Type B pancreatic cell (in vitro differentiated cells): ENCODE data around the gene COP1. TPM values are rescaled to one million over a fixed set of nuclear protein-coding genes. Genes with fewer than 3 reads are reported as not detected.
"Not testable (repeated sequence)": the region's sequence is repeated elsewhere in the genome, so short reads cannot be mapped to it uniquely, and the experiment has no call there.

Source experiments
- DNase-seq: peaks from one replicate; pipeline ENCODE4 v3.0.0; 2021; ENCODE audit warnings: mixed read lengths; ENCODE audit not compliant: unreplicated experiment; ENCODE audit errors: extremely low spot score
- H3K27ac Mint-ChIP-seq: 2 replicates; pipeline ENCODE4 v1.8.0; 2021; ENCODE audit warnings: mild to moderate bottlenecking, mixed read lengths
- H3K27me3 Mint-ChIP-seq: 2 replicates; pipeline ENCODE4 v1.8.0; 2021; ENCODE audit warnings: mixed read lengths
- H3K36me3 Mint-ChIP-seq: 2 replicates; pipeline ENCODE4 v1.8.0; 2021; ENCODE audit warnings: mixed read lengths
- H3K4me1 Mint-ChIP-seq: one replicate; pipeline ENCODE4 v1.8.0; 2021; ENCODE audit warnings: mixed read lengths; ENCODE audit not compliant: unreplicated experiment
- H3K4me3 Mint-ChIP-seq: 2 replicates; pipeline ENCODE4 v1.8.0; 2021; ENCODE audit warnings: mild to moderate bottlenecking, mixed read lengths
- H3K9me3 Mint-ChIP-seq: 2 replicates; pipeline ENCODE4 v1.8.0; 2021; ENCODE audit warnings: mixed read lengths
- total RNA-seq: library from RNA; stranded (reverse); gene quantifications from 2 replicates; pipeline ENCODE4 v1.2.1, GENCODE V29; 2021; ENCODE audit warnings: low replicate concordance
- TF ChIP-seq, protein P1 (sequence below): fragments of 200-600 bp; sonication (generic); conservative IDR thresholded peaks from 2 replicates; pipeline ENCODE4 v1.5.0; 2021; ENCODE audit warnings: antibody characterized with exemption, mild to moderate bottlenecking

Gene COP1
- total RNA-seq, 1 donor from 2014 or later = 43.9 TPM

GRCh38 chr1:176033474-176033873 lies 173.6 kb downstream of the COP1 start:
- Mint-ChIP-seq H3K4me1 (no peaks in the 10 kb centered on the region), H3K27me3 (no peaks in the 10 kb centered on the region), H3K27ac (no peak overlapping the region), H3K9me3 (no peaks in the 10 kb centered on the region), H3K36me3 (peaks cover 12% of the 10 kb centered on the region), H3K4me3 (no peak overlapping the region)
- TF ChIP-seq, protein P1, sequence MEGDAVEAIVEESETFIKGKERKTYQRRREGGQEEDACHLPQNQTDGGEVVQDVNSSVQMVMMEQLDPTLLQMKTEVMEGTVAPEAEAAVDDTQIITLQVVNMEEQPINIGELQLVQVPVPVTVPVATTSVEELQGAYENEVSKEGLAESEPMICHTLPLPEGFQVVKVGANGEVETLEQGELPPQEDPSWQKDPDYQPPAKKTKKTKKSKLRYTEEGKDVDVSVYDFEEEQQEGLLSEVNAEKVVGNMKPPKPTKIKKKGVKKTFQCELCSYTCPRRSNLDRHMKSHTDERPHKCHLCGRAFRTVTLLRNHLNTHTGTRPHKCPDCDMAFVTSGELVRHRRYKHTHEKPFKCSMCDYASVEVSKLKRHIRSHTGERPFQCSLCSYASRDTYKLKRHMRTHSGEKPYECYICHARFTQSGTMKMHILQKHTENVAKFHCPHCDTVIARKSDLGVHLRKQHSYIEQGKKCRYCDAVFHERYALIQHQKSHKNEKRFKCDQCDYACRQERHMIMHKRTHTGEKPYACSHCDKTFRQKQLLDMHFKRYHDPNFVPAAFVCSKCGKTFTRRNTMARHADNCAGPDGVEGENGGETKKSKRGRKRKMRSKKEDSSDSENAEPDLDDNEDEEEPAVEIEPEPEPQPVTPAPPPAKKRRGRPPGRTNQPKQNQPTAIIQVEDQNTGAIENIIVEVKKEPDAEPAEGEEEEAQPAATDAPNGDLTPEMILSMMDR = no peak
- no peak for DNase-seq

GRCh38 chr1:176032040-176032645 lies 174.9 kb downstream of the COP1 start:
- no peaks in the 10 kb centered on the region for H3K4me1 Mint-ChIP-seq

DNA sequence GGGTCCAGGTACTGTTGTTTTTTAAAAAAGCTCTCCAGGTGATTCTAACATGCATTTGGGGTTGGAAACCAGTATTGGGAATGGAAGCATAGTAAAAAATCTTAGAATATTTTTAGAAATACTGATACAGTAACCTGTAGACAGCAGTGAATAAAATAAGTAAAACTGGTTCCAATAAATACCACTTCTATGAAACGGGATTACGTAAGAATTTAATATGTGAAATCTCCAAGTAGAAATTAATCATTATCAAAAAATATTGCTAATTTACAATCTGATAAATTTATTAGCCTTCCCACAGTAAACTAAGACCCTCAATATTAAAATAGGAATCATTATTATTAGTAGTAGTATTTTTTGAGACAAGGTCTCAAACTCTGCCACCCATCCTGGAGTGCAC lies 177.5 kb downstream of the COP1 start:
- Mint-ChIP-seq H3K27ac (no peak overlapping the region), H3K9me3 (no peaks in the 10 kb centered on the region), H3K36me3 (peaks cover 14% of the 10 kb centered on the region), H3K27me3 (no peaks in the 10 kb centered on the region), H3K4me1 (no peaks in the 10 kb centered on the region), H3K4me3 (no peak overlapping the region)
- TF ChIP-seq, protein P1 = no peak
- DNase-seq = no peak

More at GRCh38 chr1:176032040-176032645, 174.9 kb downstream of the COP1 start:
- Mint-ChIP-seq H3K27me3 (no peaks in the 10 kb centered on the region), H3K4me3 (no peak overlapping the region), H3K36me3 (peaks cover 13% of the 10 kb centered on the region), H3K9me3 (no peaks in the 10 kb centered on the region), H3K27ac (no peak overlapping the region)
- no peak for DNase-seq
- TF ChIP-seq, protein P1 = no peak

DNA sequence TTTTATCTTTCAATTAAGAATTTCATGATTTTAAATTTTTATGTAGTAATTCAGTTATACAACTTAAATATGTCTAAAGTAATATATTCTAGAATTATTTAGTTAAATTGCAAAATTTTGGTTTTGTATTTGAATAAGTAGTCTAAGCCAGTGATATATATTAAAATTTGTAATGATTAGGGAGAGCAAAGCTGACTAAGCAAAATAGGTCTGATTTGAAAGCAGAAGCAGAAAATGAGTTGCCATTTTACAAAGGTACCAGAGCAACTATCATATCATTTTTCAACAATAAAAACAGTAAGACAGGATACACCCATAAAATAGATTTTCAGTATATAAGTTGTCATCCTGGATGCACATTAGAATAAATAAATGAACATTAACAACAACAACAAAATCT lies 177.9 kb downstream of the COP1 start:
- Mint-ChIP-seq H3K27ac (no peak overlapping the region), H3K4me1 (no peaks in the 10 kb centered on the region), H3K9me3 (no peaks in the 10 kb centered on the region), H3K36me3 (peaks cover 18% of the 10 kb centered on the region), H3K4me3 (no peak overlapping the region), H3K27me3 (no peaks in the 10 kb centered on the region)
- no peak for DNase-seq
- TF ChIP-seq, protein P1 = no peak

DNA sequence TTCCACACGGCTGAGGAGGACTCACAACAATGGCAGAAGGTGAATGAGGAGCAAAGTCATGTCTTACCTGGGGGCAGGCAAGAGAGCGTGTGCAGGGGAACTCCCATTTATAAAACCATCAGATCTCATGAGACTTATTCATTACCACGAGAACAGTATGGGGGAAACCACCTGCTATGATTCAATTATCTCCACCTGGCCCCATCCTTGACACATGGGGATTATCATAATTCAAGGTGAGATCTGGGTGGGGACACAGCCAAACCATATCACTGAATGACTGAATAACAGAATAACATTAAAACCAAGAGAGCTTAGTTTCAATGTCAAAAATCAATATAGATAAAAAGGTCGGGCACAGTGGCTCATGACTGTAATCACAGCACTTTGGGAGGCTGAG lies 179.2 kb downstream of the COP1 start:
- H3K27me3 Mint-ChIP-seq, DNase-seq, H3K4me3 Mint-ChIP-seq, H3K9me3 Mint-ChIP-seq, H3K27ac Mint-ChIP-seq, H3K4me1 Mint-ChIP-seq: not testable (repeated sequence)
- peaks cover 18% of the 10 kb centered on the region for H3K36me3 Mint-ChIP-seq

DNA sequence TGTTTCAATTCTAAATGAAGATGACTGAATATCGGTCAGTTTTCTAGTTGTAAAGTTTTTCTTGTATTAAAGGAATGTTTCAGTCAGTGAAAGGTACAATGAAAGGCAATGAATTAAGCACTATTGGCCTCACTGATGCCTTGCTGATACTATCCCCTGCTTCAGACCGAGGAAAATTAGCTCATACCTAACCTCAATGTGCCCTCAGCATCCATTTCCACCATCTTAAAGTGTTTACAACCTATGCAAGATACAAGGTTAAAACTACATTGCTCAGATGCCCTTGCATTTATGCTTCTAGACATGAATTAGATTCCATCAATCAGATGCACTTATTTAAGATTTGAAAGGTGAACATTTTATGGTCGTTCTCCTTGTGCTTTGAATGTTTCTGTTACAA lies 184.5 kb downstream of the COP1 start:
- Mint-ChIP-seq H3K36me3 (peaks cover 16% of the 10 kb centered on the region), H3K27ac (no peak overlapping the region), H3K9me3 (no peaks in the 10 kb centered on the region), H3K4me1 (no peaks in the 10 kb centered on the region), H3K27me3 (no peaks in the 10 kb centered on the region), H3K4me3 (no peak overlapping the region)
- TF ChIP-seq, protein P1 = no peak
- DNase-seq = no peak
